Smooth muscle cell (in vitro differentiated cells): ENCODE measurements around the gene PSMD4. TPM values are rescaled to one million over a fixed set of nuclear protein-coding genes. Genes with fewer than 3 reads are reported as not detected.

Experiments used
- DNase-seq: peaks from one replicate; lab custom pipeline; 2025; ENCODE audit not compliant: unreplicated experiment; lab: John Stamatoyannopoulos, UW
- H2AFZ ChIP-seq: fragments of 200-600 bp; sonication (generic); 2 replicates; pipeline ENCODE4 v1.6.0; 2016; ENCODE audit warnings: antibody characterized with exemption, low read depth, mild to moderate bottlenecking
- H3F3A ChIP-seq: fragments of 200-600 bp; sonication (generic); 2 replicates; pipeline ENCODE4 v1.6.0; 2017; ENCODE audit warnings: antibody characterized with exemption, low read depth
- H3K27ac ChIP-seq: fragments of 200-600 bp; sonication (generic); 2 replicates; pipeline ENCODE4 v1.5.1; 2016; ENCODE audit warnings: low read depth, mild to moderate bottlenecking
- H3K27me3 ChIP-seq: fragments of 200-600 bp; sonication (generic); 2 replicates; pipeline ENCODE4 v1.6.1; 2016; ENCODE audit warnings: low read depth, mild to moderate bottlenecking
- H3K36me3 ChIP-seq: fragments of 200-600 bp; sonication (generic); 2 replicates; pipeline ENCODE4 v1.5.1; 2016; ENCODE audit warnings: low read depth
- H3K4me1 ChIP-seq: fragments of 200-600 bp; sonication (generic); 2 replicates; pipeline ENCODE4 v1.5.1; 2016; ENCODE audit warnings: low read depth
- H3K4me2 ChIP-seq: fragments of 200-600 bp; sonication (generic); 2 replicates; pipeline ENCODE4 v1.6.0; 2016; ENCODE audit warnings: mild to moderate bottlenecking
- H3K4me3 ChIP-seq: fragments of 200-600 bp; sonication (generic); 2 replicates; pipeline ENCODE4 v1.5.1; 2016; ENCODE audit warnings: mild to moderate bottlenecking
- H3K79me2 ChIP-seq: fragments of 200-600 bp; sonication (generic); 2 replicates; pipeline ENCODE4 v1.6.0; 2016; ENCODE audit warnings: low read depth, mild to moderate bottlenecking
- H3K9ac ChIP-seq: fragments of 200-600 bp; sonication (generic); 2 replicates; pipeline ENCODE4 v1.6.0; 2016; ENCODE audit warnings: low read depth
- H3K9me3 ChIP-seq: fragments of 200-600 bp; sonication (generic); replicated peaks from 2 replicates; pipeline ENCODE4 v1.5.1; 2016; ENCODE audit warnings: low read depth
- H4K20me1 ChIP-seq: fragments of 200-600 bp; sonication (generic); 2 replicates; pipeline ENCODE4 v1.6.0; 2016; ENCODE audit warnings: low read depth
- WGBS: methylation state at CpG from one replicate; pipeline ENCODE4 v1.1.7; 2016; ENCODE audit warnings: low lambda C conversion rate; 5-methylcytosine and 5-hydroxymethylcytosine counted together
- polyA plus RNA-seq: library from polyadenylated mRNA; unstranded; fragments of >200 nt; fragmentation: Nextera tagmentation; extraction: Ambion mirVana; gene quantifications from 2 replicates; pipeline ENCODE4 v1.2.1, GENCODE V29; 2016
- total RNA-seq: library from RNA; depleted of rRNA; stranded (reverse); fragments of >200 nt; gene quantifications from 2 replicates; pipeline ENCODE4 v1.2.3, GENCODE V29; 2014
- TF ChIP-seq, protein P1 (sequence below): fragments of 200-600 bp; sonication (generic); IDR thresholded peaks from 2 replicates; pipeline ENCODE4 v1.5.1; 2017; ENCODE audit warnings: borderline replicate concordance, mild to moderate bottlenecking, antibody characterized with exemption; ENCODE audit not compliant: insufficient read depth, poor library complexity, severe bottlenecking

The PSMD4 gene
- total and polyA plus RNA-seq, 2 experiments from 2014 or later: 109 to 198 TPM

DNA sequence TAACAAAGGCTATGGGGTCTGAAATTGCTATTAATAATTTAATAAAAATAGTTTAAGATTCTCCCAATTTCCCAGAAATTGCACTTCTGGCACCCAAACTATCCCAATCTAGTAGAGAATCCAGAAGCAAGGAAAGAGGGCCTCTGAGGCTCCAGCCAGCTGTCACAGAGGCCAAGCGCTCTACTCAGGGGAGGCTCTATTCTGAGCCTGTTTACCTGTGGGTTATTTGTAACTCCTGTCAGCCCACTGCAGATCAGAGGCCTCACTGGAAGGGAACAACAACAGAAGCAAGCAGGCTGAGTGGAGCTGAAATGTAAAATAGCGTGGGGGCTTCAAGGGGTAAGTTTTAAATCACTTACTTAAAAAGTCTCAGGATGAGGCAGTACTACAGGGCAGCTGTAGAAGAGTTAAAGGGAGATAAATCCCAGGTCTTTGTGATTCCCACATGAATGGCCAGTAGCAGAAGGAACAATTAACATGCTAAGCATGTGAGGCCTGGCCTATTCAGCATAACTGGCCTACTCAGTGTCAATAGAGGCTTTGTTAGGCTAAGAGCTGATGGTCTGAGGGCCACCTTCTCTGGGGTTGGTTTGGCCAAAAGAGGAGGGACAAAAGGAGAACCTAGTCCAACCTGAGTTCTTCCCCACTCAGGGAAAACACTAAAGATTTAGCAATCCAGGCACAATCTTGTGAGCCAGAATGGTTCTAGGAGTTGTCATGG lies 40.4 kb downstream of the PSMD4 start:
- peaks cover 6% of the 10 kb centered on the region for H3K4me1 ChIP-seq
- TF ChIP-seq, protein P1, sequence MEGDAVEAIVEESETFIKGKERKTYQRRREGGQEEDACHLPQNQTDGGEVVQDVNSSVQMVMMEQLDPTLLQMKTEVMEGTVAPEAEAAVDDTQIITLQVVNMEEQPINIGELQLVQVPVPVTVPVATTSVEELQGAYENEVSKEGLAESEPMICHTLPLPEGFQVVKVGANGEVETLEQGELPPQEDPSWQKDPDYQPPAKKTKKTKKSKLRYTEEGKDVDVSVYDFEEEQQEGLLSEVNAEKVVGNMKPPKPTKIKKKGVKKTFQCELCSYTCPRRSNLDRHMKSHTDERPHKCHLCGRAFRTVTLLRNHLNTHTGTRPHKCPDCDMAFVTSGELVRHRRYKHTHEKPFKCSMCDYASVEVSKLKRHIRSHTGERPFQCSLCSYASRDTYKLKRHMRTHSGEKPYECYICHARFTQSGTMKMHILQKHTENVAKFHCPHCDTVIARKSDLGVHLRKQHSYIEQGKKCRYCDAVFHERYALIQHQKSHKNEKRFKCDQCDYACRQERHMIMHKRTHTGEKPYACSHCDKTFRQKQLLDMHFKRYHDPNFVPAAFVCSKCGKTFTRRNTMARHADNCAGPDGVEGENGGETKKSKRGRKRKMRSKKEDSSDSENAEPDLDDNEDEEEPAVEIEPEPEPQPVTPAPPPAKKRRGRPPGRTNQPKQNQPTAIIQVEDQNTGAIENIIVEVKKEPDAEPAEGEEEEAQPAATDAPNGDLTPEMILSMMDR: no peak
- H3K27ac ChIP-seq: no peak overlapping the region
- no peak for DNase-seq
- no peak overlapping the region for H3K4me3 ChIP-seq
- H3K4me2 ChIP-seq: no peak overlapping the region
- no peaks in the 10 kb centered on the region for H3K79me2 ChIP-seq
- no peaks in the 10 kb centered on the region for H4K20me1 ChIP-seq
- no peaks in the 10 kb centered on the region for H3K9me3 ChIP-seq
- peaks cover 19% of the 10 kb centered on the region for H3K36me3 ChIP-seq
- WGBS: 87% methylated on average over 2 of the region's 2 CpGs
- no peak overlapping the region for H2AFZ ChIP-seq
- H3K9ac ChIP-seq: no peak overlapping the region
- no peaks in the 10 kb centered on the region for H3K27me3 ChIP-seq
- H3F3A ChIP-seq: no peaks in the 10 kb centered on the region

DNA sequence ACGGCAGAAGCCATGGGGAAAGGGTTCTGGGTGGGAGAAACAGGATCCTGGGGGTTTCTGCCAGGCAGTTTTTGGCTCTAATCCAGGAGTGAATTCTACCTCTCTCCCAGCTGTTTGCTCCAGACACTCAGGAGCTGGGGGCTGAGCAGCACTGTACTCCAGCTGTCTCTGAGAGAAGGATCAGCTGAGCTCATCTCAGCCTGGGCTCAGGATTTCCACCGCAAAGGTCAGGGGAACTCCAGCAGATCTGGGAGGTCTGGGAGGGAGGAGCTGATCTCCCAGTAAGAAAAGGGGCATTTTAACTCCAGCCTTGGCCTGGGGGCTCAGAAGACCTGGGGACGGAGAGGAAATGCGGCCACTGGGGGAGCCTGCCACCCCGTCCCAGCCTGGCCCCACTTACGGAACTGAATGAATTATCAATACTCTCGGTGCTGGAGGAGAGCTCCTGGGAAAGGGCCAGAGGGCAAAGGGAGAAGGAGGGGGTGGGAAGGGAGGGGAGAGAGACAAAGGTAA lies 55.3 kb downstream of the PSMD4 start:
- 33% methylated on average over 7 of the region's 7 CpGs for WGBS
- Histone ChIP-seq H3K27me3 (no peaks in the 10 kb centered on the region), H3K27ac (peak overlapping the region; percentile 99), H3K4me2 (peak overlapping the region; percentile 67), H3K36me3 (peaks cover 15% of the 10 kb centered on the region), H3F3A (peaks cover 20% of the 10 kb centered on the region), H3K4me3 (no peak overlapping the region), H3K4me1 (peaks cover 33% of the 10 kb centered on the region), H3K9me3 (no peaks in the 10 kb centered on the region), H3K9ac (peak overlapping the region; percentile 84), H2AFZ (no peak overlapping the region), H4K20me1 (peaks cover 26% of the 10 kb centered on the region), H3K79me2 (peaks cover 10% of the 10 kb centered on the region)
- TF ChIP-seq, protein P1: no peak
- DNase-seq: no peak

DNA sequence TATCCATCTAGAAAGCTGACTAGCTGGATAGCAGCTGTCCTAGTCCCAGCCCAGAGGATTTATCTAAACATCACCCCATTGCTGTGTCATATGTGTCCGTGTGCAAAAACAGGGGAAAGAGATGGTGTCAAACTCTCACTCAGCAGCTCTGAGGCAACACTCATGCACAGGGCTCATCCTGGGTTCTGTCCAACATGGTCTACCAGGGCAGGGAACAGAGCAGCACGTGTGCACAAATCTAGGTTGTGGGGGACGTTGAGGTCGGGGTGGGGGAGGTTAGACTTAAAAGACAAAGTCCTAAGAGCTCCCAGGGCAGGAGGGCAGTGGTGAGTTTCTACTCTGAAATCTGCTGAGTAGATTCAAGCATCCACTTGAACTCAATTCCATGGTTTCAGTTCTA lies 56.5 kb downstream of the PSMD4 start:
- Histone ChIP-seq H3K27ac (peak overlapping the region; percentile 99), H3K4me1 (peaks cover 33% of the 10 kb centered on the region)

More for the DNA sequence above, 56.5 kb downstream of the PSMD4 start:
- Histone ChIP-seq H3K36me3 (peaks cover 9% of the 10 kb centered on the region), H4K20me1 (peaks cover 26% of the 10 kb centered on the region), H3K27me3 (no peaks in the 10 kb centered on the region), H3K79me2 (peaks cover 10% of the 10 kb centered on the region), H2AFZ (no peak overlapping the region), H3K4me2 (peak overlapping the region; percentile 67), H3K9me3 (no peaks in the 10 kb centered on the region), H3K9ac (peak overlapping the region; percentile 84), H3F3A (peaks cover 20% of the 10 kb centered on the region), H3K4me3 (no peak overlapping the region)
- 79% methylated on average over 4 of the region's 4 CpGs for WGBS
- no peak for DNase-seq
- TF ChIP-seq, protein P1: no peak
